ENCODE results near the gene CYTL1.

DNA sequence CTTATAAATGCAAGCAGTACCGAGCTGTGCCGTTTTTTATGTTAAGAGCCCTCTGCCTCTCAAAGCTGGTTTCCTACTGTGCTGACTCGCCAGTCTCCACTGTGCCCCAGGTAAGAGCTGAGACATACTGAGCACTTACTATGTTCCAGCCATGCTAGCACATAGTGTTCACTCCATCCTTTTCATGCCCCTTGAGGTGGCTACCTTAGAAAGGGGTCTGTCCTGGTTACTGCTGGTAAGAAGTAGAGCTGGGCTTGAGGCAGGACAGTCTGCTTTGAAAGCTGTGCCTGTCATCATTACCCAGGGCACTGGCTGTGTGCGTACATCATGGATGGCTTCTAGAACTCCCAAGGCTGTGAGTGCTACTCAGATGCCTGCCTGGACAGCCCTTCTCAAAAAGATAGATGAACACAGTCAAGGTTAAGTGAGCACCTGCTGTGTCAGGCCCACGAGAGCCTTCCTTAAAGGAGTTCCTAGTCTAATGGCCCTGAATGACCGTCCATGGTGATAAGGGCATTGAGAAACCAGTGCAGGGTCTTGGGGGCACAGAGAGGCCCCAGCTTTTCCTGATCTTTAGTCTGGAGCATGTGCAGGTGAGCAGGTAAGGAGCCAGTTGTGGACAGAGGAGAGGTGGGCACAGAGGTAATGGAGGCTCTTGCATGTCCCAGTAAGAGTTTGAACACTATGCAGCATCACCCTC is 33.6 kb upstream of the CYTL1 start:
- no peak for TF ChIP-seq CTCF (IDR thresholded peaks at IDR 0.05)
- TF ChIP-seq POLR2A (IDR thresholded peaks at IDR 0.05): no peak
